SK-N-SH (cell line): ENCODE measurements around the gene PTDSS2.

ENCODE experiments used
- POLR2AphosphoS5 ChIP-seq: IDR thresholded peaks from 2 replicates; pipeline ENCODE4 v1.6.1; 2012; ENCODE audit warnings: low read depth, low read length
- SIN3A ChIP-seq: IDR thresholded peaks from 2 replicates; pipeline ENCODE4 v1.6.1; 2012; ENCODE audit warnings: low read depth, mild to moderate bottlenecking, low read length, moderate library complexity, borderline replicate concordance
- TAF1 ChIP-seq: IDR thresholded peaks from 2 replicates; pipeline ENCODE4 v1.6.1; 2012; ENCODE audit warnings: low read depth, mild to moderate bottlenecking, low read length, moderate library complexity, borderline replicate concordance
- TF ChIP-seq, protein P1 (sequence below): fragments of 200-600 bp; sonication (generic); IDR thresholded peaks from 2 replicates; pipeline ENCODE4 v1.6.1; 2017; ENCODE audit warnings: antibody characterized with exemption, mild to moderate bottlenecking, moderate library complexity
- TF ChIP-seq, protein P2 (sequence below): IDR thresholded peaks from 2 replicates; pipeline ENCODE4 v1.4.0; 2012; ENCODE audit warnings: low read depth, borderline replicate concordance

DNA sequence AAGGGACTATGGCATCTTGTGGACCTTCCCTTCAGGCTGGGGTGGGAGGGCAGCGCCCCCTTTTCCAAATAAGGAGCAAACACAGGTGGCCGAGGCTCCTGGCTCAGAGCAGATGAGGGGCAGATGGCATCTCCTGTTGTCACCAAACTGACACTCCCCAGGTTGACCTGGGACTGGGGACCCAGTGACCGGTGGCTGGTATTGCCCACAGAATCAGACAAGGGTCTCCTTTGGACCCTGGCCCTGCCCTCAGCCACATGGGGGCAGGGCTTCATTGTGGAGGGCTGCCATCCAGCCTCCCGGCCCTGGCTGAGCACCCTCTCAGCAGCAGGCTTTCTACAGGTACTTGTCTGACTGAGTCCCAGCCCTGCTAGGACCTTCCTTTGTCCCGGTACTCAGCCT, 34.4 kb upstream of the PTDSS2 start:
- TF ChIP-seq, protein P1, sequence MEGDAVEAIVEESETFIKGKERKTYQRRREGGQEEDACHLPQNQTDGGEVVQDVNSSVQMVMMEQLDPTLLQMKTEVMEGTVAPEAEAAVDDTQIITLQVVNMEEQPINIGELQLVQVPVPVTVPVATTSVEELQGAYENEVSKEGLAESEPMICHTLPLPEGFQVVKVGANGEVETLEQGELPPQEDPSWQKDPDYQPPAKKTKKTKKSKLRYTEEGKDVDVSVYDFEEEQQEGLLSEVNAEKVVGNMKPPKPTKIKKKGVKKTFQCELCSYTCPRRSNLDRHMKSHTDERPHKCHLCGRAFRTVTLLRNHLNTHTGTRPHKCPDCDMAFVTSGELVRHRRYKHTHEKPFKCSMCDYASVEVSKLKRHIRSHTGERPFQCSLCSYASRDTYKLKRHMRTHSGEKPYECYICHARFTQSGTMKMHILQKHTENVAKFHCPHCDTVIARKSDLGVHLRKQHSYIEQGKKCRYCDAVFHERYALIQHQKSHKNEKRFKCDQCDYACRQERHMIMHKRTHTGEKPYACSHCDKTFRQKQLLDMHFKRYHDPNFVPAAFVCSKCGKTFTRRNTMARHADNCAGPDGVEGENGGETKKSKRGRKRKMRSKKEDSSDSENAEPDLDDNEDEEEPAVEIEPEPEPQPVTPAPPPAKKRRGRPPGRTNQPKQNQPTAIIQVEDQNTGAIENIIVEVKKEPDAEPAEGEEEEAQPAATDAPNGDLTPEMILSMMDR: no peak
- no peak for TF ChIP-seq SIN3A
- no peak for TF ChIP-seq TAF1
- TF ChIP-seq, protein P2, sequence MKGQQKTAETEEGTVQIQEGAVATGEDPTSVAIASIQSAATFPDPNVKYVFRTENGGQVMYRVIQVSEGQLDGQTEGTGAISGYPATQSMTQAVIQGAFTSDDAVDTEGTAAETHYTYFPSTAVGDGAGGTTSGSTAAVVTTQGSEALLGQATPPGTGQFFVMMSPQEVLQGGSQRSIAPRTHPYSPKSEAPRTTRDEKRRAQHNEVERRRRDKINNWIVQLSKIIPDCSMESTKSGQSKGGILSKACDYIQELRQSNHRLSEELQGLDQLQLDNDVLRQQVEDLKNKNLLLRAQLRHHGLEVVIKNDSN: no peak
- TF ChIP-seq POLR2AphosphoS5: no peak
